Measurements from ENCODE around the gene DERL3. TPM values are rescaled to one million over a fixed set of nuclear protein-coding genes. Genes with fewer than 3 reads are reported as not detected.
A peak's percentile ranks its signal among the peaks of the same experiment; 100 is the strongest.

The DERL3 gene
- total and polyA plus RNA-seq, 2 of the 13 experiments (the other 11 are each of a cell fraction or from before 2014, with no cell fraction given) = not detected

DNA sequence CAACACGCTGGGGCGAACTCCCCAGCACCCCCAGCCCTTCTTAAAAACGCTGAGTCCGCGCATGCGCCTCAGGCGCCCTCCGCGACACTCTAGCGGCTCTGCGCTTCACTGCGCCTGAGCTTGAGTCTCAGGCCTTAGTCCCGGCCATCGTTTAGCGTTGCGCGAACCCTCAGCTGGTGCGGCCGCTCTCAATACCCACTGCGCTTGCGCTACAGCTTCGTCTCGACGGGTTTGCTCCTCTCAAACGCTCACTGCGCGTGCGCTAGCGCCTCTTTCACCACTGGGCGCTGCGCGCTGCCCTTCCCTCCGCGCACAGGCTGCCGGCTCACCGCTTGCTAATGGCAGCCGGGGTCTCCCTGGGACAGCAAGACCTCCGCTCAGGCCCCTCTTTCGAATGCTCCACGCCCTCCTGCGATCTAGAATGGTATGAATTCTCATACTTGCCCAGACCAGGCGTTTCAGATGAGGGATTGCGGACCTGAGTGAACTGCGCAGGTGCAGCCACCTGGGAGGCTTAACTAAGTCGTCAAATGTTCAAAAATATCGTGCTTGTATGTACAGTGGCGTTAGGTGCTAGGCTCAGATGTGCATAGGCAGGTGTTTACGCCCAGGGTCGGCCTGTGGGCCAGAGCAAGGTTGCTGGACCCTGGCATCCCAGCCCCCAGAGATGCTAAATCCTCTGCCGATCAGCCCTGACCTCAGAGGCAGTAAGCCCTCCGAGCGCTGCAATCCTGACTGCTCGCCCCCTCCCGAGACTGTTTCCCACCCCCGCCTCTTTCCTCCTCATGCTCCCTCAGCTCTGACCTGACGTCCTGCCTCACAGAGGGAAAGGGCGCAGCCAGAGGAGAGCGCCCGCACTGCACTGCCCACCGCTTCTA, 19.0 kb upstream of the DERL3 start, which contains the start of gene SLC2A11 (continued):
- TF ChIP-seq ZNF460 (CRISPR knock-in tag; IDR thresholded peaks at IDR 0.05; ENCODE audit: borderline replicate concordance) (no peak), TOE1 (CRISPR knock-in tag; IDR thresholded peaks at IDR 0.05) (no peak), ZBTB21 (CRISPR knock-in tag; IDR thresholded peaks at IDR 0.05) (no peak), FOSL2 (CRISPR knock-in tag; IDR thresholded peaks at IDR 0.05) (peak; percentile 38; the same call in 1 of the 2 replicates), ZNF589 (CRISPR knock-in tag; conservative IDR thresholded peaks at IDR 0.05) (no peak), ZNF766 (CRISPR knock-in tag; IDR thresholded peaks at IDR 0.05; ENCODE audit: borderline replicate concordance) (peak; percentile 45; the same call in 1 of the 2 replicates), KDM5A (IDR thresholded peaks at IDR 0.05; ENCODE audit: borderline replicate concordance, low read length) (no peak), ZSCAN21 (CRISPR knock-in tag; IDR thresholded peaks at IDR 0.05; ENCODE audit: borderline replicate concordance) (no peak; the same call in 1 of the 2 replicates), NR2F6 (IDR thresholded peaks at IDR 0.05) (no peak), NR2F6 (CRISPR knock-in tag; IDR thresholded peaks at IDR 0.05) (no peak), HOXA9 (CRISPR knock-in tag; IDR thresholded peaks at IDR 0.05; ENCODE audit: borderline replicate concordance) (no peak), RAD21 (CRISPR knock-in tag; IDR thresholded peaks at IDR 0.05) (no peak), ZFP36L2 (CRISPR knock-in tag; IDR thresholded peaks at IDR 0.05) (no peak), ZNF329 (CRISPR knock-in tag; IDR thresholded peaks at IDR 0.05; ENCODE audit: low read depth) (no peak)
- TF ChIP-seq, protein P1, sequence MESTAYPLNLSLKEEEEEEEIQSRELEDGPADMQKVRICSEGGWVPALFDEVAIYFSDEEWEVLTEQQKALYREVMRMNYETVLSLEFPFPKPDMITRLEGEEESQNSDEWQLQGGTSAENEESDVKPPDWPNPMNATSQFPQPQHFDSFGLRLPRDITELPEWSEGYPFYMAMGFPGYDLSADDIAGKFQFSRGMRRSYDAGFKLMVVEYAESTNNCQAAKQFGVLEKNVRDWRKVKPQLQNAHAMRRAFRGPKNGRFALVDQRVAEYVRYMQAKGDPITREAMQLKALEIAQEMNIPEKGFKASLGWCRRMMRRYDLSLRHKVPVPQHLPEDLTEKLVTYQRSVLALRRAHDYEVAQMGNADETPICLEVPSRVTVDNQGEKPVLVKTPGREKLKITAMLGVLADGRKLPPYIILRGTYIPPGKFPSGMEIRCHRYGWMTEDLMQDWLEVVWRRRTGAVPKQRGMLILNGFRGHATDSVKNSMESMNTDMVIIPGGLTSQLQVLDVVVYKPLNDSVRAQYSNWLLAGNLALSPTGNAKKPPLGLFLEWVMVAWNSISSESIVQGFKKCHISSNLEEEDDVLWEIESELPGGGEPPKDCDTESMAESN (CRISPR knock-in tag; conservative IDR thresholded peaks at IDR 0.05) = 0 out of 2 replicates have a peak, but pooled peaks have one; percentile 65
- TF ChIP-seq, protein P2, sequence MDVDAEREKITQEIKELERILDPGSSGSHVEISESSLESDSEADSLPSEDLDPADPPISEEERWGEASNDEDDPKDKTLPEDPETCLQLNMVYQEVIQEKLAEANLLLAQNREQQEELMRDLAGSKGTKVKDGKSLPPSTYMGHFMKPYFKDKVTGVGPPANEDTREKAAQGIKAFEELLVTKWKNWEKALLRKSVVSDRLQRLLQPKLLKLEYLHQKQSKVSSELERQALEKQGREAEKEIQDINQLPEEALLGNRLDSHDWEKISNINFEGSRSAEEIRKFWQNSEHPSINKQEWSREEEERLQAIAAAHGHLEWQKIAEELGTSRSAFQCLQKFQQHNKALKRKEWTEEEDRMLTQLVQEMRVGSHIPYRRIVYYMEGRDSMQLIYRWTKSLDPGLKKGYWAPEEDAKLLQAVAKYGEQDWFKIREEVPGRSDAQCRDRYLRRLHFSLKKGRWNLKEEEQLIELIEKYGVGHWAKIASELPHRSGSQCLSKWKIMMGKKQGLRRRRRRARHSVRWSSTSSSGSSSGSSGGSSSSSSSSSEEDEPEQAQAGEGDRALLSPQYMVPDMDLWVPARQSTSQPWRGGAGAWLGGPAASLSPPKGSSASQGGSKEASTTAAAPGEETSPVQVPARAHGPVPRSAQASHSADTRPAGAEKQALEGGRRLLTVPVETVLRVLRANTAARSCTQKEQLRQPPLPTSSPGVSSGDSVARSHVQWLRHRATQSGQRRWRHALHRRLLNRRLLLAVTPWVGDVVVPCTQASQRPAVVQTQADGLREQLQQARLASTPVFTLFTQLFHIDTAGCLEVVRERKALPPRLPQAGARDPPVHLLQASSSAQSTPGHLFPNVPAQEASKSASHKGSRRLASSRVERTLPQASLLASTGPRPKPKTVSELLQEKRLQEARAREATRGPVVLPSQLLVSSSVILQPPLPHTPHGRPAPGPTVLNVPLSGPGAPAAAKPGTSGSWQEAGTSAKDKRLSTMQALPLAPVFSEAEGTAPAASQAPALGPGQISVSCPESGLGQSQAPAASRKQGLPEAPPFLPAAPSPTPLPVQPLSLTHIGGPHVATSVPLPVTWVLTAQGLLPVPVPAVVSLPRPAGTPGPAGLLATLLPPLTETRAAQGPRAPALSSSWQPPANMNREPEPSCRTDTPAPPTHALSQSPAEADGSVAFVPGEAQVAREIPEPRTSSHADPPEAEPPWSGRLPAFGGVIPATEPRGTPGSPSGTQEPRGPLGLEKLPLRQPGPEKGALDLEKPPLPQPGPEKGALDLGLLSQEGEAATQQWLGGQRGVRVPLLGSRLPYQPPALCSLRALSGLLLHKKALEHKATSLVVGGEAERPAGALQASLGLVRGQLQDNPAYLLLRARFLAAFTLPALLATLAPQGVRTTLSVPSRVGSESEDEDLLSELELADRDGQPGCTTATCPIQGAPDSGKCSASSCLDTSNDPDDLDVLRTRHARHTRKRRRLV (CRISPR knock-in tag; IDR thresholded peaks at IDR 0.05) = no peak
- TF ChIP-seq, protein P3, sequence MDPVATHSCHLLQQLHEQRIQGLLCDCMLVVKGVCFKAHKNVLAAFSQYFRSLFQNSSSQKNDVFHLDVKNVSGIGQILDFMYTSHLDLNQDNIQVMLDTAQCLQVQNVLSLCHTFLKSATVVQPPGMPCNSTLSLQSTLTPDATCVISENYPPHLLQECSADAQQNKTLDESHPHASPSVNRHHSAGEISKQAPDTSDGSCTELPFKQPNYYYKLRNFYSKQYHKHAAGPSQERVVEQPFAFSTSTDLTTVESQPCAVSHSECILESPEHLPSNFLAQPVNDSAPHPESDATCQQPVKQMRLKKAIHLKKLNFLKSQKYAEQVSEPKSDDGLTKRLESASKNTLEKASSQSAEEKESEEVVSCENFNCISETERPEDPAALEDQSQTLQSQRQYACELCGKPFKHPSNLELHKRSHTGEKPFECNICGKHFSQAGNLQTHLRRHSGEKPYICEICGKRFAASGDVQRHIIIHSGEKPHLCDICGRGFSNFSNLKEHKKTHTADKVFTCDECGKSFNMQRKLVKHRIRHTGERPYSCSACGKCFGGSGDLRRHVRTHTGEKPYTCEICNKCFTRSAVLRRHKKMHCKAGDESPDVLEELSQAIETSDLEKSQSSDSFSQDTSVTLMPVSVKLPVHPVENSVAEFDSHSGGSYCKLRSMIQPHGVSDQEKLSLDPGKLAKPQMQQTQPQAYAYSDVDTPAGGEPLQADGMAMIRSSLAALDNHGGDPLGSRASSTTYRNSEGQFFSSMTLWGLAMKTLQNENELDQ (CRISPR knock-in tag; IDR thresholded peaks at IDR 0.05; ENCODE audit: borderline replicate concordance) = no peak
- TF ChIP-seq, protein P4, sequence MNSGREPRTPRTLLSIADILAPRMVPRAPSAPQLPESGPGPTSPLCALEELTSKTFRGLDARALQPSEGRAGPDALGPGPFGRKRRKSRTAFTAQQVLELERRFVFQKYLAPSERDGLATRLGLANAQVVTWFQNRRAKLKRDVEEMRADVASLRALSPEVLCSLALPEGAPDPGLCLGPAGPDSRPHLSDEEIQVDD (CRISPR knock-in tag; IDR thresholded peaks at IDR 0.05; ENCODE audit: borderline replicate concordance) = no peak
- TF ChIP-seq, protein P5, sequence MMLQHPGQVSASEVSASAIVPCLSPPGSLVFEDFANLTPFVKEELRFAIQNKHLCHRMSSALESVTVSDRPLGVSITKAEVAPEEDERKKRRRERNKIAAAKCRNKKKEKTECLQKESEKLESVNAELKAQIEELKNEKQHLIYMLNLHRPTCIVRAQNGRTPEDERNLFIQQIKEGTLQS (CRISPR knock-in tag; IDR thresholded peaks at IDR 0.05) = no peak
